Activated CD4-positive, CD25-positive, alpha-beta regulatory T cell (primary cell): ENCODE data around the gene NSMCE1.

Experiments
- DNase-seq, 4 experiments: peaks; one replicate each; lab custom pipeline; 2025; lab: John Stamatoyannopoulos, UW

Gene NSMCE1

DNA sequence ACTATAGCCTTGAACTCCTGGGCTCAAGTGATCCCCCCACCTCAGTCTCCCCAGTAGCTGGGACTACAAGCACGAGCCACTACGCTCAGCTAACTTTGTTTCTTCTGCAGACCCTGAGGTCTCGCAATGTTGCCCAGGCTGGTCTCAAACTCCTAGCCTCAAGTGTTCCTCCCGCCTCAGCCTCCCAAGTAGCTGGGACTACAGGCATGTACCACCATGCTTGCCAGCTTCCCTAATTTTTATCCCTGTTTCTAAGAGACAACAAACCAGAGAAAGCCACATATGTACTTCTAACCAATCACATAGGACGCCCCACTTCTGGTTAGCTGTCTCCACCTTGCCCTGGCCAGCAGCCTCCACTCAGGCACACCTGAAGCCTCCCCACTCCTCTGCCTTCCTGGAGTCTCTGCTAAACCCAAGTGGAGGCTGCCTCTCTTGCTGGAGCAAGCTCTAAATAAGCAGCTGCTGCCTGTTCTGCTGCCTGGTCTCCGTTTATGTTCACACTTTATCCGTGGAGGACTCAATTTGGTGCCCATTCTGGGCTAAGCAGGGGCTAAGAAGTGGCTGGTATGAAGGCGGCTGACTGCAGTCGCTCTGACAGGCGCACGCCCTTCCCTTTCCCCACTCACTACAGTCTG is 24.7 kb downstream of the NSMCE1 start:
- no peak for DNase-seq

- no peak for DNase-seq
These were observed 25.5 kb downstream of the NSMCE1 start for GRCh38 chr16:27242868-27243590.

DNA sequence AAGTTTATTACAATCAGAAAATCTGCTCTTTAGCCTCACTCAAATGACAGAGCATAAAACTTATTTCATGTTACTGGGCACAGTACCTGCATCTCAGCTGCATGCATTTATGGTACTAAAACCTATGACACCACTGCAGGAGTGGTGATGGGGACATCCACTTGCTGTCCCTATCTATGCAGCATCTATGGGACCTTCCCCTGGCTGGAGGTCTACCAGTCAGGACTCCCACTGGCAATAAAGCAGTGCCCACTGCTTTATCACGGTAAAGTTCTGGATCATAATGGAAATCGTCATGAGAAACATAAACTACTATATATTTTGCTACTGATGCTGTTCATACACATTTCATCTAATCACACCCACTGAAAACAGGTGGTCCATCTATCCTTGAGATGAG is 26.2 kb downstream of the NSMCE1 start:
- no peak for DNase-seq

DNA sequence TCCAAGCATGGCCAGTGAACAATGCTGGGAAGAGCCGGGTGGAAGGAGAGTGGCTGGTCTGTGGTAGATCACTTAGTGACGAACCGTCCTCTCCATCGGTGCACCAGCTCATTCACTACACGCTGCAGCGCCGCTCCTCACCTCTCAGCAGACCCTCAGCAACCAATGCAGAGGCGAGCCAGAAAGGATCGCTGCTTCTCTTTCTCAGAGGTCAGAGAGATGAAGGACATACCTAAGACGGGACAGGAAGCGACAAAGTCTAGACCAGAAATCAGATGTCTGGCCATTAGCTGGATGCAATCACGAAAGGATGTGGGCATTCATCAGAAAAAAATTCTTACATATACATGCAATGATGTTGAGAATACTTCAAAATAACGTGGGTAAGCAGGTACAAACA is 26.9 kb downstream of the NSMCE1 start:
- DNase-seq, result no peak

DNA sequence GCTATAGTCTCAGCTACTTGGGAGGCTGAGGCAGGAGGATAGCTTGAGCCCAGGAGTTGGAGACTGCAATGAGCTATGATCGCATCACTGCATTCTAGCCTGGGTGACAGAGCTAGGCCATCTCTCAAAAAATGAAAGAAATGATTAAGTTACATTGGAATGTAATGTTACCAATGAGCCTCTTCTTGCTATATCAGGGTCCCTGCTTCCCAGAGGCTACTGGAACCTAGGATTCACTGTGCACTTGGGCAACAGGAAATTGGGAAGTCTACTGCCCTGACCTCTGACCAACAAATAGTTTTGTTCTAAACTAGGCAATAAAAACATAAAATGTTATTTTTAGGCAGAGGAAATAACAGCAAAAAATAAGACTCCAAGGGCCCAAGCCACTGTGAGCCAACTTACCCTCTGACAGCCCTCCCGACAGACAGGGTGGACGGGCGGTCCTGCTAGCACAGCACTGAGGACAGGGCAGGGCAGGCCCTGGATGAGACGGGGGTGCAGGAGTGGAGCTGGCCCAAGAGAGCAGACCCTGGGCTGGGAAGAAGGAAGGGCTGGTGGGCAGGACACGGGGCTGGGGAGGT is 27.5 kb downstream of the NSMCE1 start:
- no peak for DNase-seq

DNA sequence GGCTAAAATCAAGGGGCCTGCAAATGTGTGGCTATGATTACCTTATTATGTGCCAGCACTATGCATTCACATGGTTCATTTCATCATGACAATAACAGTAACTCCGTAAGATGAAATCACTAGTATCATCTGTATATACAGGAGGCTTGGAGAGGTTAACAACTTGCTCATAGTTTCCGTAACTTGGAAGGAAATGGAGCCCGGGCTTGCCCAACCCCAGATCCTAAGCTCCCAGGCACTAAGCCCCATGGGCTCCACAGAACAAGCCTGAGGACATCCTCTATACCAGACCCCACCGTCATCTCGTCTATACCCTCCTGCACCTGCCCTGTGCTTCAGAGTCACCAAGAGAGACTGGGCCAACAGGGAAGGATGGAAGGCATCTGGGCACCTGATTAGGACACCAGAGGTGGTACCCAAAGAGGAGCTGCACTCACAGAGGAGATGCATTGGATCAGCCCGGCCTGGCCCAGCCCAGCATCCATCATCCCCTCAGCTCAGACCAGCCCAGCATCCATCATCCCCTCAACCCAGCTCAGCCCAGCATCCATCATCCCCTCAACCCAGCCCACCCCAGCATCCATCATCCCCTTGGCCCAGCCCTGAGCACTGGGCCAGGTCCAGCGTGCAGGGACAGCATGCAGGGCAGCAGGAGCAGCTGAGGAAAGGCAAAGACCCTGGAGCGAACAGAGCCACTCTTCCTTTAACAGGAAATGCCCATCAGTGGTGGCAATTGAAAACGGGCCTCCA is 28.5 kb downstream of the NSMCE1 start:
- DNase-seq, result no peak

- DNase-seq, result no peak
These were observed 29.5 kb downstream of the NSMCE1 start for GRCh38 chr16:27239026-27239425.

GRCh38 chr16:27238591-27238990 is 30.0 kb downstream of the NSMCE1 start:
- DNase-seq, result no peak

DNA sequence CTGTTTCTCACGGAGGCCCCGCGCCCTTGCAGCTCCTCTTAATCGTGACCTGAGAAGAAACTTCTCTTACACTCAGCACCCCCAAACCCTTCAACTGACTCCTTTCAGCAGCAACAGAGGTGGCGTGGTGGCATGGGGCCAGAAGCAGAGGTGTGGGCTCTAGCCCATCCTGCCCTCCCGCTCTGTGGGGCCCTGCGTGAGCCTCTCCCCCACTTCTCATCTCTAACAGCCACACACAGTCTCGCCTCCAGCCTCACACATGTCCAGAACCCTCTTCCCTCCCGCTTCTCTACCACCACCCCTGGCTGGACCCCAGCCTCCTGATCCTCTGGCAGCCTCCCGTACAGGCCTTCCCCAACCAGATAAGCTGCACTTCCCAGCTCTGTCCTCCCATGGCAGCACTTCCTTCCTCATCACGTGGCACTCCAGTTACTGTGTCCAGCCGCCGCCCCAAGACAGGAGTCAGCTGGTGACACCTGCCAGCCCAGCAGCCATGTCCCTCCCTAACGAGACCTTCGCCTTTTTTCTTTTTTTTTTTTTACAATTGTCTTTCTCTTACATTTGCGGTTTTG is 30.5 kb downstream of the NSMCE1 start:
- no peak for DNase-seq

- DNase-seq, result peak; percentile 32 to 74 (median 50)
These were observed 31.2 kb downstream of the NSMCE1 start for GRCh38 chr16:27237219-27238015.

DNA sequence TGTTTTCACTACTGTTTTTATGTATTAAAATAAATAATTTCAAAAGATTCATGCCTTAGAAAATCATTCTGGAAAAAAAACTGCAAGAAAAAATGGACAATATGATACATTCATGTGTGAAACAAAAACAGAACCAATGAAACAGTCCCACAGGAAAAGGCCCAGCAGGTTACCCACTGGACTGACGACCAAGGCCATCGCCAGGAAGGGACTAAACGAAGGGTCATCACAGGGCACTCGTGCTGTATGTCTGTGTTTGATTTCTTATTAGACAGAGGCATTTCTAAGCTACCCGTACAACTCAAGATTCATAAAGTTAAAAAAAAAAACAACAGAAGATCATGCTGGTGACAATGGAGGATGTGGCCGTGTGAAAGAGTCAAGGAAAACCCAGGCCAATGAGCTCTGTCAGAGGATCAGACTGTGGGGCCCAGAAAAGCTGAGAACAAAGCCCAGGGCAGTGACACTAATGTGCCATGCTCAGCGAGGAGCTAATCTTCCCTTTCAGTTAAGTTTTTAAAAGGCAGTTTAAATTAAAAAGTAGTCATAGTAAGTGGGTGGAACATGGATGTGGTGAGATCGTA is 31.8 kb downstream of the NSMCE1 start:
- DNase-seq, result no peak

DNA sequence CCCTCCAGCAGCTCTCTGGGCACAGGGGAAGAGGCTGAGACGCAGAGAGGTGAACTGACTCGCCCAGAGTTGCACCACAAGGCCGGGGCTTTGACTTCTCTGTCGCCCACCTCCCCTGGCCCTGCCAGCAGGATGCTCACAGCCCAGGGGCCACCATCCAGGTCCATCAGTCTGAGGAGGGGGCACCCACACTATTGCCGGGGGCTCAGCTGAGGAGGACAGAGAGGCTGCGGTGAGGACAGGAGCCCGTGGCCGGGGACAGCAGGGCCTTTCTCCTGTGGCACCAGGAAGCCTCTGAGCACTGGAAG is 32.7 kb downstream of the NSMCE1 start:
- DNase-seq, result no peak

- peak in 3 of 4 experiments; percentile 39 to 53 (median 43) for DNase-seq
These were observed 33.3 kb downstream of the NSMCE1 start for GRCh38 chr16:27235055-27235937.

- DNase-seq, result no peak
These were observed 34.0 kb downstream of the NSMCE1 start for GRCh38 chr16:27234603-27235002.

- DNase-seq, result no peak
These were observed 34.4 kb downstream of the NSMCE1 start for GRCh38 chr16:27234171-27234570.

- DNase-seq, result no peak
These were observed 34.8 kb downstream of the NSMCE1 start for GRCh38 chr16:27233731-27234130.

GRCh38 chr16:27232901-27233625 is 35.5 kb downstream of the NSMCE1 start:
- no peak for DNase-seq

DNA sequence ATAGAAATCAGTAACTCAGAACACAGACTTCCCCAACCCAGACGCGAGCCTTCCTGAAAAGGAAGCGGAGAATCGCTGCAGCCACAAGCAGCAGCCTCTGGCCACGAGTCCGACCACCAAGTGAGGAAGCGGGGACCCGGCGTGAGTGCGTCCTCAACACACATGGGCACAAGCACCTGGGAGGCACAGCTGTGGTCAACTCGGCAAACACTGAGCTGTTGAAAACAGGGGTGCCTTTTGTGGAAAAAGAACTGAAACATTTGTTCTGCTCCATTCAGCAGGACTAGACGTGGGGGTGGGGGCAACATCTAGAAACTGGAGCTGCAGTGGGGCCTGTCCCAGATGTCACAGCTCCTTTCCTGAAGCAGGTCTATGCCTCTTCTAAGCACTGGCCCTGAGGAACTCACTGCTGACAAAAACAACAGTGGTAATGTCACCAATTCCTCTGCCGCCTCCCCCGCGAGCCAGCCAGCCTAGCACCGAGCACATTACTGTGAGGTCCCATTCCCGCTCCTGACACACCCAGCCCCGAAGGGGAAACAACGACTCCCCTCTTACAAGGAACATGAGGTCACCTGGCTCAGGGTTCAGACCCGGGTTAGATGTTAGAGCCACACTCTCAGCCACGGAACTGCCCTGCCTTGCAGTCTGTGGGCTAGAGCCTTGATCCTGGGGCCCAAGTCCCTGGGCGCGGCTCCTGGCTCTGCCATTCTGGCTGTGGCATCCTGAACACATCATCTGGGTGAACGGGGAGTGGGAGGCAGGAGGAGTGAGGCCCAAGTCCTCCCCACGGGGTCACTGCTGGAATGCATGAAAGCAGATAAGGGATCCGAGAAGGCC is 36.3 kb downstream of the NSMCE1 start:
- no peak for DNase-seq

- DNase-seq, result no peak
These were observed 36.9 kb downstream of the NSMCE1 start for GRCh38 chr16:27231692-27232060.
